ENCODE measurements around the gene STRC.
"Not testable (repeated sequence)": the region's sequence is repeated elsewhere in the genome, so short reads cannot be mapped to it uniquely, and the experiment has no call there.

- TF ChIP-seq EZH2 (IDR thresholded peaks at IDR 0.05; ENCODE audit: insufficient read depth, poor library complexity, severe bottlenecking); EZH2phosphoT487 (IDR thresholded peaks at IDR 0.05; ENCODE audit: insufficient read depth, low read depth): not testable (repeated sequence)
Observed at GRCh38 chr15:43589778-43590466, 28.7 kb downstream of the STRC start, which contains the start of gene PPIP5K1.
